GM23248 (cell line): ENCODE results near the gene FOXD3. TPM values are rescaled to one million over a fixed set of nuclear protein-coding genes. Genes with fewer than 3 reads are reported as not detected.

Experiments used
- DNase-seq: peaks from one replicate; pipeline ENCODE4 v3.0.0-alpha.2; 2015
- H2AFZ ChIP-seq: fragments of 200-600 bp; sonication (generic); 2 replicates; pipeline ENCODE4 v1.6.1; 2016; ENCODE audit warnings: antibody characterized with exemption
- H3F3A ChIP-seq: fragments of 200-600 bp; sonication (generic); 2 replicates; pipeline ENCODE4 v1.6.1; 2016; ENCODE audit warnings: mild to moderate bottlenecking, antibody characterized with exemption, mixed run types; ENCODE audit not compliant: insufficient read depth
- H3K27ac ChIP-seq: fragments of 200-600 bp; sonication (generic); 2 replicates; pipeline ENCODE4 v1.5.1; 2016; ENCODE audit warnings: mild to moderate bottlenecking
- H3K27me3 ChIP-seq: fragments of 200-600 bp; sonication (generic); replicated peaks from 2 replicates; pipeline ENCODE4 v1.6.1; 2016; ENCODE audit warnings: mild to moderate bottlenecking; ENCODE audit not compliant: insufficient read depth
- H3K36me3 ChIP-seq: fragments of 200-600 bp; sonication (generic); 2 replicates; pipeline ENCODE4 v1.6.1; 2016; ENCODE audit warnings: low read depth, mild to moderate bottlenecking
- H3K4me1 ChIP-seq: fragments of 200-600 bp; sonication (generic); 2 replicates; pipeline ENCODE4 v1.6.1; 2016; ENCODE audit warnings: mild to moderate bottlenecking; ENCODE audit not compliant: insufficient read depth
- H3K4me2 ChIP-seq: fragments of 200-600 bp; sonication (generic); one replicate; pipeline ENCODE4 v1.6.1; 2016; ENCODE audit warnings: mild to moderate bottlenecking; ENCODE audit not compliant: unreplicated experiment
- H3K4me3 ChIP-seq: fragments of 200-600 bp; sonication (generic); 2 replicates; pipeline ENCODE4 v1.5.1; 2016; ENCODE audit warnings: mild to moderate bottlenecking
- H3K79me2 ChIP-seq: fragments of 200-600 bp; sonication (generic); 2 replicates; pipeline ENCODE4 v1.6.1; 2016; ENCODE audit warnings: mild to moderate bottlenecking; ENCODE audit not compliant: insufficient read depth
- H3K9ac ChIP-seq: fragments of 200-600 bp; sonication (generic); 2 replicates; pipeline ENCODE4 v1.6.1; 2016; ENCODE audit warnings: mild to moderate bottlenecking
- H3K9me2 ChIP-seq: fragments of 200-600 bp; sonication (generic); 2 replicates; pipeline ENCODE4 v1.6.1; 2016; ENCODE audit warnings: mixed run types, mild to moderate bottlenecking, moderate library complexity; ENCODE audit not compliant: insufficient read depth
- H3K9me3 ChIP-seq: fragments of 200-600 bp; sonication (generic); one replicate; pipeline ENCODE4 v1.6.1; 2017; ENCODE audit warnings: low read depth
- H4K20me1 ChIP-seq: fragments of 200-600 bp; sonication (generic); 2 replicates; pipeline ENCODE4 v1.6.0; 2016; ENCODE audit not compliant: insufficient read depth
- EZH2 ChIP-seq: fragments of 200-600 bp; sonication (generic); IDR thresholded peaks from 2 replicates; pipeline ENCODE4 v1.6.1; 2018; ENCODE audit warnings: antibody characterized with exemption, mild to moderate bottlenecking; ENCODE audit not compliant: insufficient read depth, poor library complexity, severe bottlenecking
- EZH2phosphoT487 ChIP-seq: fragments of 200-600 bp; sonication (generic); IDR thresholded peaks from 2 replicates; pipeline ENCODE4 v1.6.1; 2018; ENCODE audit warnings: antibody characterized with exemption, moderate library complexity, mild to moderate bottlenecking, low read depth; ENCODE audit not compliant: insufficient read depth
- WGBS, 2 experiments: methylation state at CpG; one replicate each; pipeline ENCODE4 v1.1.6; 2015 to 2017; ENCODE audit warnings: low lambda C conversion rate in 2 of 2, low coverage in 1 of 2; ENCODE audit errors: missing lambda C conversion rate in 2 of 2; 5-methylcytosine and 5-hydroxymethylcytosine counted together
- in situ Hi-C: fragments of 300-500 bp; cut with MboI; formaldehyde crosslinking; loops from 2 replicates; pipeline ENCODE4 v1.15.0; 2020
- polyA plus RNA-seq: library from polyadenylated mRNA; unstranded; fragments of >200 nt; fragmentation: Nextera tagmentation; extraction: Ambion mirVana; gene quantifications from 2 replicates; pipeline ENCODE4 v1.2.1, GENCODE V29; 2016
- total RNA-seq: library from RNA; depleted of rRNA; stranded (reverse); fragments of >200 nt; shearing (Covaris generic); gene quantifications from 2 replicates; pipeline ENCODE4 v1.2.3, GENCODE V29; 2014

Gene FOXD3
- total and polyA plus RNA-seq, 2 experiments from 2014 or later, result not detected

GRCh38 chr1:63316984-63317816, 5.2 kb upstream of the FOXD3 start:
- no peak overlapping the region for H3K9ac ChIP-seq
- no peaks in the 10 kb centered on the region for H3K9me3 ChIP-seq
- peak overlapping the region; percentile 28 for H3K4me2 ChIP-seq
- H3K27ac ChIP-seq, result no peak overlapping the region
- no peaks in the 10 kb centered on the region for H3K9me2 ChIP-seq
- TF ChIP-seq EZH2phosphoT487, result 0 out of 2 replicates have a peak, but pooled peaks have one; percentile 2
- TF ChIP-seq EZH2, result peak; percentile 49
- no peaks in the 10 kb centered on the region for H3K36me3 ChIP-seq
- no peaks in the 10 kb centered on the region for H3K4me1 ChIP-seq
- H3F3A ChIP-seq, result no peaks in the 10 kb centered on the region
- H4K20me1 ChIP-seq, result no peaks in the 10 kb centered on the region
- 5 to 6% methylated on average over 51 to 54 of the region's 80 CpGs for WGBS, 2 experiments
- H3K79me2 ChIP-seq, result no peaks in the 10 kb centered on the region
- peaks cover 74% of the 10 kb centered on the region for H3K27me3 ChIP-seq
- H2AFZ ChIP-seq, result peak overlapping the region; percentile 66
- peak; percentile 70 for DNase-seq
- in situ Hi-C loops, result no loop called here
- H3K4me3 ChIP-seq, result peak overlapping the region; percentile 52

GRCh38 chr1:63317817-63318152, 4.6 kb upstream of the FOXD3 start:
- Histone ChIP-seq H3K4me1 (no peaks in the 10 kb centered on the region), H3K9me2 (no peaks in the 10 kb centered on the region), H3K9me3 (no peaks in the 10 kb centered on the region), H3K79me2 (no peaks in the 10 kb centered on the region), H3K4me3 (peak overlapping the region; percentile 52; the same call in 1 of the 2 replicates), H3K36me3 (no peaks in the 10 kb centered on the region), H2AFZ (peak overlapping the region; percentile 66; the same call in 1 of the 2 replicates), H3F3A (no peaks in the 10 kb centered on the region), H3K4me2 (peak overlapping the region; percentile 28), H3K27ac (no peak overlapping the region), H3K27me3 (peaks cover 79% of the 10 kb centered on the region), H4K20me1 (no peaks in the 10 kb centered on the region), H3K9ac (no peak overlapping the region)
- no peak; the same call in 1 of the 2 replicates for TF ChIP-seq EZH2phosphoT487
- TF ChIP-seq EZH2, result peak; percentile 75
- in situ Hi-C loops, result no loop called here
- DNase-seq, result no peak
- 23 to 28% methylated on average over 14 of the region's 14 CpGs for WGBS, 2 experiments

GRCh38 chr1:63318201-63318979, 4.0 kb upstream of the FOXD3 start:
- H3K27ac ChIP-seq, result no peak overlapping the region
- no peaks in the 10 kb centered on the region for H3K9me2 ChIP-seq
- H3K27me3 ChIP-seq, result peaks cover 85% of the 10 kb centered on the region
- no peaks in the 10 kb centered on the region for H3K79me2 ChIP-seq
- WGBS, 2 experiments, result 30 to 31% methylated on average over 28 of the region's 28 CpGs
- H3K36me3 ChIP-seq, result no peaks in the 10 kb centered on the region
- no peak overlapping the region for H2AFZ ChIP-seq
- no peaks in the 10 kb centered on the region for H4K20me1 ChIP-seq
- no peak overlapping the region for H3K4me3 ChIP-seq
- no peaks in the 10 kb centered on the region for H3K9me3 ChIP-seq
- TF ChIP-seq EZH2phosphoT487 (no peak), EZH2 (peak; percentile 55)
- H3K9ac ChIP-seq, result no peak overlapping the region
- in situ Hi-C loops, result no loop called here
- no peak overlapping the region for H3K4me2 ChIP-seq
- no peaks in the 10 kb centered on the region for H3K4me1 ChIP-seq
- no peaks in the 10 kb centered on the region for H3F3A ChIP-seq
- no peak for DNase-seq

GRCh38 chr1:63319046-63320021, 3.0 kb upstream of the FOXD3 start:
- no peak for DNase-seq
- no peaks in the 10 kb centered on the region for H3F3A ChIP-seq
- H3K79me2 ChIP-seq, result no peaks in the 10 kb centered on the region
- no peak overlapping the region for H2AFZ ChIP-seq
- H3K27ac ChIP-seq, result no peak overlapping the region
- H3K9me2 ChIP-seq, result no peaks in the 10 kb centered on the region
- H3K4me1 ChIP-seq, result no peaks in the 10 kb centered on the region
- no peak overlapping the region for H3K4me2 ChIP-seq
- no peak overlapping the region for H3K4me3 ChIP-seq
- no peaks in the 10 kb centered on the region for H3K9me3 ChIP-seq
- in situ Hi-C loops, result no loop called here
- peak; percentile 47; the same call in 1 of the 2 replicates for TF ChIP-seq EZH2phosphoT487
- no peak for TF ChIP-seq EZH2
- peaks cover 92% of the 10 kb centered on the region for H3K27me3 ChIP-seq
- 23 to 24% methylated on average over 53 to 60 of the region's 60 CpGs for WGBS, 2 experiments
- no peaks in the 10 kb centered on the region for H4K20me1 ChIP-seq
- H3K9ac ChIP-seq, result no peak overlapping the region
- H3K36me3 ChIP-seq, result no peaks in the 10 kb centered on the region
